Brain microvascular endothelial cell (primary cell): Measurements from ENCODE around the gene RBCK1.

Experiments used
- DNase-seq: peaks from one replicate; pipeline ENCODE4 v3.0.0-alpha.2; 2020
- H3K27ac ChIP-seq: fragments of 250-450 bp; sonication (Bioruptor Pico); 2 replicates; pipeline ENCODE4 v1.5.1; 2020; ENCODE audit warnings: mild to moderate bottlenecking, moderate library complexity
- H3K27me3 ChIP-seq: fragments of 250-450 bp; sonication (Bioruptor Pico); replicated peaks from 2 replicates; pipeline ENCODE4 v1.5.1; 2020; ENCODE audit warnings: mild to moderate bottlenecking
- H3K36me3 ChIP-seq: fragments of 250-450 bp; sonication (Bioruptor Pico); replicated peaks from 2 replicates; pipeline ENCODE4 v1.5.1; 2020; ENCODE audit warnings: mild to moderate bottlenecking
- H3K4me3 ChIP-seq: 2 replicates; pipeline ENCODE4 v1.5.1; 2011; ENCODE audit warnings: low read depth, mild to moderate bottlenecking, control low read depth, low read length, moderate library complexity
- in situ Hi-C: cut with HindIII; loops from 2 replicates; pipeline ENCODE4 v1.10.0; 2017; ENCODE audit warnings: low sequenced_read_pairs, low pct_ligation_motif_present
- TF ChIP-seq, protein P1 (sequence below): IDR thresholded peaks from 2 replicates; pipeline ENCODE4 v1.5.1; 2011; ENCODE audit warnings: low read depth, mild to moderate bottlenecking, moderate library complexity, low read length, control low read depth, inconsistent platforms; ENCODE audit errors: missing control alignments

Gene RBCK1

GRCh38 chr20:406200-407132, 1.6 kb upstream of the RBCK1 start:
- H3K27ac ChIP-seq: no peak overlapping the region
- no peak overlapping the region for H3K4me3 ChIP-seq
- H3K36me3 ChIP-seq: peaks cover 11% of the 10 kb centered on the region
- TF ChIP-seq, protein P1, sequence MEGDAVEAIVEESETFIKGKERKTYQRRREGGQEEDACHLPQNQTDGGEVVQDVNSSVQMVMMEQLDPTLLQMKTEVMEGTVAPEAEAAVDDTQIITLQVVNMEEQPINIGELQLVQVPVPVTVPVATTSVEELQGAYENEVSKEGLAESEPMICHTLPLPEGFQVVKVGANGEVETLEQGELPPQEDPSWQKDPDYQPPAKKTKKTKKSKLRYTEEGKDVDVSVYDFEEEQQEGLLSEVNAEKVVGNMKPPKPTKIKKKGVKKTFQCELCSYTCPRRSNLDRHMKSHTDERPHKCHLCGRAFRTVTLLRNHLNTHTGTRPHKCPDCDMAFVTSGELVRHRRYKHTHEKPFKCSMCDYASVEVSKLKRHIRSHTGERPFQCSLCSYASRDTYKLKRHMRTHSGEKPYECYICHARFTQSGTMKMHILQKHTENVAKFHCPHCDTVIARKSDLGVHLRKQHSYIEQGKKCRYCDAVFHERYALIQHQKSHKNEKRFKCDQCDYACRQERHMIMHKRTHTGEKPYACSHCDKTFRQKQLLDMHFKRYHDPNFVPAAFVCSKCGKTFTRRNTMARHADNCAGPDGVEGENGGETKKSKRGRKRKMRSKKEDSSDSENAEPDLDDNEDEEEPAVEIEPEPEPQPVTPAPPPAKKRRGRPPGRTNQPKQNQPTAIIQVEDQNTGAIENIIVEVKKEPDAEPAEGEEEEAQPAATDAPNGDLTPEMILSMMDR: no peak
- H3K27me3 ChIP-seq: no peaks in the 10 kb centered on the region
- in situ Hi-C loops: no loop called here
- no peak for DNase-seq

DNA sequence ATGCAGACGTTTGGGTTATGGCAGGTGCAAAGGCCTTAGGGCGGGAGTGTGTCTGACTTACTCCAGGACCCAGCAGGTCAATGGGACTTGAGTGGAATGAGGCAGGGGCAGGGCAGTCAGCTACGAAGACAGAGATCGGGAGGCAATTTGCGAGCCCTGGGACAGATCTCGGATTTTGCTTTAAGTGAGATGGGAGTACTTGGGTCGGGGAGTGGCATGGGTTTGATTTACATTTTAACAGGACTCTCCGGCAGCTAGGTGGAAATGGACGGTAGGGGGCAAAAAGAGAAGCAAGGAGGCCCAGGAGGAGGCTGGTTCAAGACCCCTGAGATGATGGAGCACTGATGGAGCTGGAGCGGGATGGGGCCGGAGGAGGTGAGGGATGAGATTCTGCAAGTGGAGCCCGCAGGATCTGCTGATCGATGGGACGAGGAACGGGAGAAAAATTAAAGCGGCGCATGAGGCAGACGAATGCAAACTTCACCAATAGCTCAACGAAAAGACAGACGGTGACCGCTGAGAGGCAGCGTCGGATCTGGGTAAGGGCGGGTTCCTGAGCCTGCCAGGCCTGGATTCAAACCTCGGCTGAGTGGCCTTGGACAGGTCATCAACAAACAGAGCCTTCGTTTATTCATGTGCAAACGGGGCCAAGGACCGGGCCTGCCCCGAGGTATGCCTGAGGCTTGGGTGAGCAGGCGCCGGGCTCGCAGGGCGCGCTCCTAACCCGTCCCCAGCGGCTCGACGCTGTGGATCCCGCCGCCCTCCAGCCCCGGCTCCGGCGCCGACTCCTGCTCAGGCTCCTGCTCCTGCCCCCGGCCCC, 756 bp upstream of the RBCK1 start:
- Histone ChIP-seq H3K27ac (no peak overlapping the region), H3K4me3 (peak overlapping the region; percentile 54), H3K36me3 (peaks cover 11% of the 10 kb centered on the region), H3K27me3 (no peaks in the 10 kb centered on the region)
- TF ChIP-seq, protein P1: peak; percentile 48
- in situ Hi-C loops: no loop called here
- peak; percentile 45 for DNase-seq

- DNase-seq: no peak
Measured at GRCh38 chr20:408843-409696, 971 bp downstream of the RBCK1 start.

DNA sequence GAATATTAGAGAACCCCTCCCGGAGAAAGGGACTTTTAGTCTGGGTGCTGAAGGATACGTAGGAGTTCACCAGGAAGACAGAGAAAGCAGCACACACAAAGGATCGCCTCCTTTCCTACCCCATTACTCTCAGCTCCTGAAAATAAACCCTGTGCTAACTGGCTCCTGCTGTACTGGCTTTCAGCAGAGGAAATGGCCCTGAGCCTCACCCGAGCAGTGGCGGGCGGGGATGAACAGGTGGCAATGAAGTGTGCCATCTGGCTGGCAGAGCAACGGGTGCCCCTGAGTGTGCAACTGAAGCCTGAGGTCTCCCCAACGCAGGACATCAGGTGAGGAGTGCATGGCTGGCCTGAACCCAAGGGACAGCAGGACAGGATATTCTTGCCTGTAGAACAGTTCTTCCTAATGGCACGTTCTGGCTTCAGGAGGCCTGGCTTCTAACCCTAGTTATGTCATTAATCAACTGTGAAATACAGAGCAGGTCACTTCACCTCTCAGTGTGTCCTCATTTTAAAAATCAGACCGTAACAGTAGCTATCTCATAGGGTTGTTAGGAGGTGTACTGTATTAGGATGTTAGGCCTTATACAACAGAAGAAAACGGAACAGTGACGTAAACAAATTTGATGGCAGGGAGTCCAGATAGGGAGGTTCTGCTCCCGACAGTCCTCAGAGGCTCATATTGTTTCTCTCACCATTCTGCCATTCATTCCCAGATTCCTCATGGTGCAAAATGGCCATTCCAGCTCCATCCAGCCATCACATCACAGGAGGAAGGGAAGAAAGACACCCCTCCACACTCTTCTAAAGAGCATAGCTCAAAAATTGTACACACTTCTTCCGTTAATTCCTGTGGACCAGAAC, 1.8 kb downstream of the RBCK1 start:
- Histone ChIP-seq H3K27me3 (no peaks in the 10 kb centered on the region), H3K4me3 (peak overlapping the region; percentile 3), H3K27ac (no peak overlapping the region), H3K36me3 (peaks cover 11% of the 10 kb centered on the region)
- TF ChIP-seq, protein P1: no peak
- in situ Hi-C loops: no loop called here
- DNase-seq: no peak

More at GRCh38 chr20:408843-409696, 971 bp downstream of the RBCK1 start:
- Histone ChIP-seq H3K4me3 (peak overlapping the region; percentile 97), H3K27me3 (no peaks in the 10 kb centered on the region), H3K27ac (peak overlapping the region; percentile 94), H3K36me3 (peaks cover 11% of the 10 kb centered on the region)
- in situ Hi-C loops: no loop called here
- TF ChIP-seq, protein P1: no peak

- H3K4me3 ChIP-seq: no peak overlapping the region
- TF ChIP-seq, protein P1: no peak
- H3K36me3 ChIP-seq: peaks cover 12% of the 10 kb centered on the region
- no peaks in the 10 kb centered on the region for H3K27me3 ChIP-seq
- DNase-seq: no peak
- H3K27ac ChIP-seq: no peak overlapping the region
- in situ Hi-C loops: no loop called here
Measured at GRCh38 chr20:412081-412480, 4.0 kb downstream of the RBCK1 start.
